IPS-NIHi7 (cell line): Measurements from ENCODE around the gene BPIFB6.

Experiments used
- DNase-seq: peaks from one replicate; pipeline ENCODE4 v3.0.0; 2012; ENCODE audit warnings: mixed read lengths; ENCODE audit errors: extremely low spot score

BPIFB6 gene

GRCh38 chr20:33015700-33016580 lies 15.5 kb upstream of the BPIFB6 start:
- DNase-seq: no peak

- DNase-seq: no peak
Observed at GRCh38 chr20:33016581-33017109, 14.8 kb upstream of the BPIFB6 start.

GRCh38 chr20:33017542-33017941 lies 13.9 kb upstream of the BPIFB6 start:
- DNase-seq: no peak

GRCh38 chr20:33018169-33018931 lies 13.1 kb upstream of the BPIFB6 start:
- DNase-seq: no peak

- DNase-seq: no peak
Observed at GRCh38 chr20:33019465-33020277, 11.8 kb upstream of the BPIFB6 start.

- DNase-seq: no peak
Observed at GRCh38 chr20:33020278-33021161, 10.9 kb upstream of the BPIFB6 start.

GRCh38 chr20:33021879-33022278 lies 9.6 kb upstream of the BPIFB6 start:
- no peak for DNase-seq

GRCh38 chr20:33022289-33022688 lies 9.2 kb upstream of the BPIFB6 start:
- no peak for DNase-seq

GRCh38 chr20:33022694-33023438 lies 8.6 kb upstream of the BPIFB6 start:
- DNase-seq: no peak

GRCh38 chr20:33023439-33024242 lies 7.8 kb upstream of the BPIFB6 start:
- no peak for DNase-seq

- DNase-seq: no peak
Observed at GRCh38 chr20:33024243-33024560, 7.2 kb upstream of the BPIFB6 start.

- no peak for DNase-seq
Observed at GRCh38 chr20:33024609-33025317, 6.7 kb upstream of the BPIFB6 start.

GRCh38 chr20:33025318-33025876 lies 6.1 kb upstream of the BPIFB6 start:
- no peak for DNase-seq

- DNase-seq: no peak
Observed at GRCh38 chr20:33026072-33026778, 5.2 kb upstream of the BPIFB6 start.

- no peak for DNase-seq
Observed at GRCh38 chr20:33026779-33027759, 4.4 kb upstream of the BPIFB6 start.
